PC-3 (cell line): ENCODE results near the gene CIAO2B. TPM values are rescaled to one million over a fixed set of nuclear protein-coding genes. Genes with fewer than 3 reads are reported as not detected.

Experiments used
- ATAC-seq: fragments of 200-7000 bp; cut with Tn5 transposase; 2 replicates; pipeline ENCODE4 v1.9.1; 2020; ENCODE audit warnings: mild to moderate bottlenecking, moderate library complexity
- BruUV-seq: library from RNA; stranded (reverse); fragments of 400-500 nt; replicated peaks from 2 replicates; lab custom pipeline; 2021; lab: Mats Ljungman, UMichigan
- CTCF ChIA-PET: fragments of 300-600 bp; sonication (Branson Sonifier 250); formaldehyde crosslinking; loops from one replicate; lab custom pipeline; 2022; ENCODE audit warnings: antibody characterized with exemption; lab: Charles Lee
- POLR2A ChIA-PET: fragments of 300-600 bp; sonication (Branson Sonifier 250); formaldehyde crosslinking; loops from one replicate; lab custom pipeline; 2022; ENCODE audit warnings: antibody characterized with exemption; ENCODE audit not compliant: unreplicated experiment; lab: Charles Lee
- DNase-seq: peaks from one replicate; pipeline ENCODE4 v3.0.0-alpha.2; 2015
- H2AFZ ChIP-seq: fragments of 300-600 bp; sonication (generic); 2 replicates; pipeline ENCODE4 v1.6.0; 2016; ENCODE audit warnings: antibody characterized with exemption, low read length
- H3F3A ChIP-seq: fragments of 300-600 bp; sonication (generic); one replicate; pipeline ENCODE4 v1.6.0; 2017; ENCODE audit warnings: antibody characterized with exemption, low read length, control low read depth, mild to moderate bottlenecking; ENCODE audit not compliant: unreplicated experiment
- H3K27ac ChIP-seq: fragments of 300-600 bp; sonication (generic); 2 replicates; pipeline ENCODE4 v1.5.1; 2016; ENCODE audit warnings: mild to moderate bottlenecking, low read length
- H3K27me3 ChIP-seq: fragments of 300-600 bp; sonication (generic); 2 replicates; pipeline ENCODE4 v1.6.1; 2016; ENCODE audit warnings: low read length, mixed read lengths
- H3K36me3 ChIP-seq: fragments of 300-600 bp; sonication (generic); 2 replicates; pipeline ENCODE4 v1.6.1; 2016; ENCODE audit warnings: low read depth, mixed run types, low read length, mixed read lengths
- H3K4me1 ChIP-seq: fragments of 300-600 bp; sonication (generic); 2 replicates; pipeline ENCODE4 v1.5.1; 2016; ENCODE audit warnings: low read length; ENCODE audit not compliant: insufficient read depth
- H3K4me2 ChIP-seq: fragments of 300-600 bp; sonication (generic); 2 replicates; pipeline ENCODE4 v1.6.0; 2016; ENCODE audit warnings: low read length
- H3K4me3 ChIP-seq: fragments of 300-600 bp; sonication (generic); 2 replicates; pipeline ENCODE4 v1.5.1; 2016; ENCODE audit warnings: mild to moderate bottlenecking, low read length, mixed read lengths
- H3K79me2 ChIP-seq: fragments of 300-600 bp; sonication (generic); 2 replicates; pipeline ENCODE4 v1.6.1; 2017; ENCODE audit warnings: low read length, mixed read lengths
- H3K9ac ChIP-seq: fragments of 300-600 bp; sonication (generic); 2 replicates; pipeline ENCODE4 v1.6.0; 2016; ENCODE audit warnings: mild to moderate bottlenecking, low read length
- H3K9me2 ChIP-seq: fragments of 300-600 bp; sonication (generic); replicated peaks from 2 replicates; pipeline ENCODE4 v1.6.1; 2016; ENCODE audit warnings: mixed run types, low read length, mixed read lengths
- H3K9me3 ChIP-seq: fragments of 300-600 bp; sonication (generic); 2 replicates; pipeline ENCODE4 v1.6.1; 2016; ENCODE audit warnings: low read length, mixed read lengths
- H4K20me1 ChIP-seq: fragments of 300-600 bp; sonication (generic); 2 replicates; pipeline ENCODE4 v1.6.1; 2016; ENCODE audit warnings: low read length, mixed read lengths
- EZH2 ChIP-seq: fragments of 300-600 bp; sonication (generic); IDR thresholded peaks from one replicate; pipeline ENCODE4 v1.6.1; 2017; ENCODE audit warnings: antibody characterized with exemption, mild to moderate bottlenecking, low read length; ENCODE audit not compliant: unreplicated experiment
- EZH2phosphoT487 ChIP-seq: fragments of 300-600 bp; sonication (generic); IDR thresholded peaks from 2 replicates; pipeline ENCODE4 v1.6.1; 2018; ENCODE audit warnings: mild to moderate bottlenecking, antibody characterized with exemption, low read length, borderline replicate concordance
- intact Hi-C: fragments of 100-400 bp; cut with micrococcal nuclease; formaldehyde crosslinking; loops from 2 replicates; pipeline ENCODE4 v1.9.0; 2023
- total RNA-seq: library from RNA; depleted of rRNA; stranded (reverse); fragments of >200 nt; gene quantifications from 2 replicates; pipeline ENCODE4 v1.2.3, GENCODE V29; 2014
- TF ChIP-seq, protein P1 (sequence below): fragments of 300-600 bp; sonication (generic); conservative IDR thresholded peaks from 2 replicates; pipeline ENCODE4 v1.5.1; 2017; ENCODE audit warnings: antibody characterized with exemption, low read depth, mild to moderate bottlenecking, low read length

The CIAO2B gene
- total RNA-seq, 1 experiment from 2014 or later: 172 TPM

DNA sequence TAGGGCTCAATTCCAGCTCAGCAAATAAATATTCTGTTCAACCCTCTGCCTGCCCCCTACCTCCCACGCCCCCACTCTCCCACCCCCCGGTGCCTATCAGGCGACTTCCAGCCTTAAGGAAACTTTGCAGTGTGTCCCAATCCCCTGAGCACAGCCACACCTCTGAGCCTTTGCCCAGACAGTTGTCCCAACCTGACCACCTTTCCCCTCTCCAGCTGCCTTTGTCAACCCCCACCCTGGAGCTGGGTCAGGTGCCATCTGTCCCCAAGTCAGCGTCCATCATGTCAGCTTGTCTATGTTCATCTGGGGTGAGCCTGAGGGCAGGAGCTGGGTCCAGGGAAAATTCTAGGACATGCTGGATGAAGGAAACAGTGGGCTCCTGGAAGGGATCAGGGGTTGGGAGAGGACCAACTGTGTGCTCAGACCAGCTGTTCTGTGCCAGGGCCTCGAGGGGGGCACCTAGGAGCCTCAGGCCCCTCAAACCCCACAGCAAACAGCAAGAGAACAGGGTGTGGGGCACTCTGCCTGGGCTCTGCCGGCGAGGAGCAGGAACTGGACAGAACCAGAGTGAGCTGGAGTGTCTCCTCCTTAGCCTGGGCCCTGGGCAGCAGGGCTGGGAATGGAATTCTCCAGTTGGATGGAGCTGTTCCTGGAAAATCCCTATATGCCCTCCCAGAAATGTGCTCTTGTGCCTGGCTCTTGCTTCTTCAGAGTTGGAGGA lies 33.3 kb downstream of the CIAO2B start:
- no peaks in the 10 kb centered on the region for H3K36me3 ChIP-seq
- DNase-seq (no peak), ATAC-seq (no peak)
- POLR2A ChIA-PET: no interaction called here
- BruUV-seq: no TSS peak
- H3K27me3 ChIP-seq: no peaks in the 10 kb centered on the region
- H3K79me2 ChIP-seq: no peaks in the 10 kb centered on the region
- intact Hi-C loops: no loop called here
- H4K20me1 ChIP-seq: no peaks in the 10 kb centered on the region
- H3K9me3 ChIP-seq: no peaks in the 10 kb centered on the region
- no peaks in the 10 kb centered on the region for H3K9me2 ChIP-seq
- no peaks in the 10 kb centered on the region for H3F3A ChIP-seq
- no peak for TF ChIP-seq EZH2
- no peak overlapping the region for H2AFZ ChIP-seq
- CTCF ChIA-PET: no interaction called here
- H3K4me1 ChIP-seq: peaks cover 4% of the 10 kb centered on the region; the same call in 1 of the 2 replicates
- H3K27ac ChIP-seq: no peak overlapping the region
- H3K4me2 ChIP-seq: no peak overlapping the region
- no peak overlapping the region for H3K9ac ChIP-seq
- H3K4me3 ChIP-seq: no peak overlapping the region

DNA sequence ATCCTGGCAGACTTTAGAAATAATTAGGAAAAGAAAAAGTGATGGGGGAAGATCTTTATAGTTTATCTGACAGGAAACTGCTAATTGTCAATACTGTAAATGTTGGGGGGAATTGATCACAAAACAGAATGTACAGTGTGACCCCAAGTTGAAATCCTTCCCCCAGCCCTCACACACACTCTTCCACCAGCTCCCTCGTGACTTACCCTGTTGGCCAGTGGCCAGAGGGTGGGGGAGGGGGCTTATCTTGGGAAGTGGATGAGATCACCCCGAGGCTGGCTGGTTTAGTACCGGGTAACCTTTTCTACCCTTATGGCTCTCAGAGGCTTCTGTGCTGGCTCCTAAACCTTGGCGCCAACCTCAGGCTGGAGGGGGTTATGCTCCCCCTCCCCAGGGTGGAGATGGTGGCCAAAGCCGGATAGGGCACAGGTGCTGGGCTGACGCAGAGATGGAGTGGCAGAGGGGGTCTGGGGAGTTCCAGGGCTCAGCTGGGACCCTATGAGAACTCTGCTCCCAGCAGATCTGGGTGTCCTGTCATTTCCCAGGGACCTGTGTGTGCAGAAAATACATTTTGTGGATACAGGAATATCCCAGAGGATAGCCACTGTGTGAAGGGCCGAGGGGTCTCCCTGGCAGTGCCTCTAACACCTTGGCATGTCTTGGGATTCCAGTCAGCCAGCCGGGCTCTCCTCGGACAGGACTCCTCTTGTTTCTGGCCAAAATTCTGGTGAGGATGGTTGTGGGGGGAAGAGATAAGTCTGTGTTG lies 34.1 kb downstream of the CIAO2B start:
- H3K36me3 ChIP-seq: no peaks in the 10 kb centered on the region
- H3K4me2 ChIP-seq: no peak overlapping the region
- no peak overlapping the region for H3K9ac ChIP-seq
- ATAC-seq: 0 out of 2 replicates have a peak, but pooled peaks have one; percentile 13
- H3K9me3 ChIP-seq: no peaks in the 10 kb centered on the region
- no peaks in the 10 kb centered on the region for H4K20me1 ChIP-seq
- H3K4me1 ChIP-seq: peaks cover 4% of the 10 kb centered on the region; the same call in 1 of the 2 replicates
- ChIA-PET CTCF (no interaction called here), POLR2A (no interaction called here)
- no TSS peak for BruUV-seq
- H3K27me3 ChIP-seq: no peaks in the 10 kb centered on the region
- intact Hi-C loops: no loop called here
- H3K4me3 ChIP-seq: no peak overlapping the region
- no peak overlapping the region for H2AFZ ChIP-seq
- no peaks in the 10 kb centered on the region for H3K79me2 ChIP-seq
- no peak overlapping the region for H3K27ac ChIP-seq
- no peaks in the 10 kb centered on the region for H3K9me2 ChIP-seq
- no peak for TF ChIP-seq EZH2phosphoT487
- no peak for TF ChIP-seq EZH2
- TF ChIP-seq, protein P1, sequence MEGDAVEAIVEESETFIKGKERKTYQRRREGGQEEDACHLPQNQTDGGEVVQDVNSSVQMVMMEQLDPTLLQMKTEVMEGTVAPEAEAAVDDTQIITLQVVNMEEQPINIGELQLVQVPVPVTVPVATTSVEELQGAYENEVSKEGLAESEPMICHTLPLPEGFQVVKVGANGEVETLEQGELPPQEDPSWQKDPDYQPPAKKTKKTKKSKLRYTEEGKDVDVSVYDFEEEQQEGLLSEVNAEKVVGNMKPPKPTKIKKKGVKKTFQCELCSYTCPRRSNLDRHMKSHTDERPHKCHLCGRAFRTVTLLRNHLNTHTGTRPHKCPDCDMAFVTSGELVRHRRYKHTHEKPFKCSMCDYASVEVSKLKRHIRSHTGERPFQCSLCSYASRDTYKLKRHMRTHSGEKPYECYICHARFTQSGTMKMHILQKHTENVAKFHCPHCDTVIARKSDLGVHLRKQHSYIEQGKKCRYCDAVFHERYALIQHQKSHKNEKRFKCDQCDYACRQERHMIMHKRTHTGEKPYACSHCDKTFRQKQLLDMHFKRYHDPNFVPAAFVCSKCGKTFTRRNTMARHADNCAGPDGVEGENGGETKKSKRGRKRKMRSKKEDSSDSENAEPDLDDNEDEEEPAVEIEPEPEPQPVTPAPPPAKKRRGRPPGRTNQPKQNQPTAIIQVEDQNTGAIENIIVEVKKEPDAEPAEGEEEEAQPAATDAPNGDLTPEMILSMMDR: no peak
- no peaks in the 10 kb centered on the region for H3F3A ChIP-seq
- peak; percentile 21 for DNase-seq

DNA sequence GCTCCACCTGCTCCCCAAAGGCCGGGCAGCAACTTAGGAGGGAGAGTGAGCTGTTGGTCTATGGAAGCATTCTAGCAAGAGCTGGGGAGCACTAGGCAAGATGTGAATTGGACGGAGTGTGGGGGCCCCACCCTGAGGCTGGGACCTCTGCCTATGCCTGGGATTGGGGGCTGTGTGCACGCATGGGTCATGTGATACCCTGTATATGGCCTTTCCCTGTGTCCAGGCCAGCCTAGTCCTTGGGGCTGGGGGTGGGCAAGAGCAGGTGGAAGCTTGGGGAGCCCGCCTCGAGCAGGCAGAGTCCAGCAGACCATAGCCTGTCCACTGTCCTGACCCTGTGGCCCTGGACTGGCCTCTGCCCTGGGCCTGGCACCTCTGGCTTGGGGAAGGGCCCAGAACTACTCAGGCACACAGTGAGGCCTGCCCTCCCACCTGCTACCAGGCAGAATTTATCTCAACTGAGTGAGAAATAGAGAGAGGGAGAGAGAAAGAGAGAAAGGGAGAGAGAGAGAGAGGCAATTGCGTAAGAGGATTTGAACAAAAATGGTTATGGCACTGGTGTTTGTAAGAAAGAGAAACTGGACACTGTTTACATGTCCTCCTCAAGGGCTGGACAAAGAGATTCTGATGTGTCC lies 34.8 kb downstream of the CIAO2B start:
- Histone ChIP-seq H2AFZ (no peak overlapping the region), H3K4me3 (no peak overlapping the region), H3K36me3 (no peaks in the 10 kb centered on the region), H3K79me2 (no peaks in the 10 kb centered on the region), H3K9me2 (no peaks in the 10 kb centered on the region), H3K4me2 (no peak overlapping the region), H3K4me1 (peaks cover 4% of the 10 kb centered on the region; the same call in 1 of the 2 replicates), H4K20me1 (no peaks in the 10 kb centered on the region), H3K9ac (no peak overlapping the region), H3K9me3 (no peaks in the 10 kb centered on the region), H3F3A (no peaks in the 10 kb centered on the region), H3K27ac (no peak overlapping the region), H3K27me3 (no peaks in the 10 kb centered on the region)
- ChIA-PET POLR2A (no interaction called here), CTCF (no interaction called here)
- DNase-seq (no peak), ATAC-seq (no peak)
- TF ChIP-seq EZH2phosphoT487 (no peak), EZH2 (no peak)
- TF ChIP-seq, protein P1: no peak
- no TSS peak for BruUV-seq
- intact Hi-C loops: no loop called here
